SK-N-SH (cell line): ENCODE results near the gene MYRF. TPM values are rescaled to one million over a fixed set of nuclear protein-coding genes. Genes with fewer than 3 reads are reported as not detected.

ENCODE experiments used
- CTCF ChIA-PET: fragments of 300-600, 350-600 bp; formaldehyde crosslinking; extraction: SDS; loops from one replicate; lab custom pipeline; 2021; lab: Yijun Ruan, JAX
- POLR2A ChIA-PET: fragments of 350-600 bp; sonication (Branson Sonifier 250); formaldehyde crosslinking; extraction: SDS; loops from one replicate; lab custom pipeline; 2020; ENCODE audit warnings: antibody characterized with exemption, inconsistent platforms; lab: Yijun Ruan, JAX
- DNase-seq: peaks from one replicate; pipeline ENCODE4 v3.0.0; 2012
- H2AFZ ChIP-seq: fragments of 200-600 bp; sonication (generic); 2 replicates; pipeline ENCODE4 v1.8.1; 2016; ENCODE audit warnings: antibody characterized with exemption, mild to moderate bottlenecking, low read depth
- H3F3A ChIP-seq: fragments of 200-600 bp; sonication (generic); replicated peaks from 2 replicates; pipeline ENCODE3; 2016; ENCODE audit warnings: antibody characterized with exemption, mild to moderate bottlenecking; ENCODE audit not compliant: insufficient read depth
- H3K27ac ChIP-seq, 2 experiments: fragments of 200-500 bp in 1 of 2; fragments of 200-600 bp in 1 of 2; sonication (Bioruptor generic) in 1 of 2; sonication (generic), shearing (Covaris generic) in 1 of 2; 2 replicates each; pipeline versions ENCODE4 v1.5.1 to v1.6.1; 2014 to 2016; ENCODE audit warnings: low read depth in 2 of 2, inconsistent platforms in 1 of 2, low read length in 1 of 2, mild to moderate bottlenecking in 1 of 2, mixed read lengths in 1 of 2
- H3K27me3 ChIP-seq: fragments of 200-600 bp; sonication (generic), shearing (Covaris generic); 2 replicates; pipeline ENCODE4 v1.6.1; 2016; ENCODE audit warnings: mixed run types; ENCODE audit not compliant: insufficient read depth
- H3K36me3 ChIP-seq, 2 experiments: fragments of 200-500 bp in 1 of 2; fragments of 200-600 bp in 1 of 2; sonication (Bioruptor generic) in 1 of 2; sonication (generic) in 1 of 2; replicated peaks in 1 of 2; 2 replicates each; pipeline versions ENCODE3 to v1.5.1; 2014 to 2016; ENCODE audit warnings: low read length in 1 of 2, mild to moderate bottlenecking in 1 of 2; ENCODE audit not compliant: insufficient read depth in 2 of 2, control insufficient read depth in 1 of 2
- H3K4me1 ChIP-seq, 2 experiments: fragments of 200-500 bp in 1 of 2; fragments of 200-600 bp in 1 of 2; sonication (Bioruptor generic) in 1 of 2; sonication (generic), shearing (Covaris generic) in 1 of 2; 2 replicates each; pipeline versions ENCODE4 v1.5.1 to v1.6.1; 2014 to 2016; ENCODE audit warnings: low read depth in 1 of 2, low read length in 1 of 2, mixed run types in 1 of 2; ENCODE audit not compliant: insufficient read depth in 2 of 2, control insufficient read depth in 1 of 2
- H3K4me2 ChIP-seq: fragments of 200-600 bp; sonication (generic), shearing (Covaris generic); 2 replicates; pipeline ENCODE4 v1.6.1; 2017; ENCODE audit warnings: mixed run types
- H3K4me3 ChIP-seq, 2 experiments: fragments of 200-500 bp in 1 of 2; fragments of 200-600 bp in 1 of 2; sonication (Bioruptor generic) in 1 of 2; sonication (generic), shearing (Covaris generic) in 1 of 2; 2 replicates each; pipeline versions ENCODE4 v1.5.1 to v1.8.1; 2014 to 2016; ENCODE audit warnings: low read depth in 2 of 2, inconsistent platforms in 1 of 2, low read length in 1 of 2, mild to moderate bottlenecking in 1 of 2, mixed read lengths in 1 of 2, moderate library complexity in 1 of 2
- H3K79me2 ChIP-seq: fragments of 200-600 bp; sonication (generic); 2 replicates; pipeline ENCODE4 v1.8.1; 2017; ENCODE audit warnings: mild to moderate bottlenecking; ENCODE audit not compliant: insufficient read depth
- H3K9ac ChIP-seq: fragments of 200-600 bp; sonication (generic); 2 replicates; pipeline ENCODE4 v1.6.1; 2017; ENCODE audit warnings: mixed run types
- H3K9me2 ChIP-seq: fragments of 200-600 bp; sonication (generic); 2 replicates; pipeline ENCODE4 v1.6.1; 2017; ENCODE audit warnings: mixed run types
- H3K9me3 ChIP-seq: fragments of 200-600 bp; sonication (generic); 2 replicates; pipeline ENCODE4 v1.6.1; 2017; ENCODE audit warnings: mixed run types, mild to moderate bottlenecking, moderate library complexity
- H4K20me1 ChIP-seq: fragments of 200-600 bp; sonication (generic); 2 replicates; pipeline ENCODE4 v1.6.1; 2017; ENCODE audit warnings: mild to moderate bottlenecking, mixed run types; ENCODE audit not compliant: insufficient read depth
- CHD2 ChIP-seq: fragments of 150-350 bp; IDR thresholded peaks from 2 replicates; pipeline ENCODE4 v1.6.1; 2018; ENCODE audit warnings: low read length; ENCODE audit not compliant: partially characterized antibody
- ELF1 ChIP-seq: IDR thresholded peaks from 2 replicates; pipeline ENCODE4 v1.4.0; 2012
- EZH2phosphoT487 ChIP-seq: fragments of 200-600 bp; sonication (generic); IDR thresholded peaks from 2 replicates; pipeline ENCODE4 v1.6.1; 2017; ENCODE audit warnings: low read depth, mixed run types, mild to moderate bottlenecking, antibody characterized with exemption, moderate library complexity, borderline replicate concordance
- GATA2 ChIP-seq: sonication (generic); formaldehyde crosslinking; IDR thresholded peaks from 2 replicates; pipeline ENCODE4 v1.5.0; 2020; ENCODE audit warnings: mild to moderate bottlenecking, missing genetic modification reagents
- MAX ChIP-seq: IDR thresholded peaks from 2 replicates; pipeline ENCODE4 v1.4.0; 2012; ENCODE audit warnings: low read depth
- MEF2A ChIP-seq: IDR thresholded peaks from 2 replicates; pipeline ENCODE4 v1.4.0; 2012; ENCODE audit warnings: low read depth, borderline replicate concordance
- MXI1 ChIP-seq: IDR thresholded peaks from 2 replicates; pipeline ENCODE4 v1.6.1; 2012; ENCODE audit warnings: mild to moderate bottlenecking, low read depth, low read length, improper control_type of control experiment
- NFIC ChIP-seq: IDR thresholded peaks from 2 replicates; pipeline ENCODE4 v1.4.0; 2012; ENCODE audit warnings: borderline replicate concordance
- NRF1 ChIP-seq: IDR thresholded peaks from 2 replicates; pipeline ENCODE4 v1.6.1; 2012; ENCODE audit warnings: low read depth, mild to moderate bottlenecking, low read length
- RXRA ChIP-seq: IDR thresholded peaks from 2 replicates; pipeline ENCODE4 v1.4.0; 2012; ENCODE audit warnings: low read depth, mild to moderate bottlenecking, borderline replicate concordance
- SIN3A ChIP-seq: IDR thresholded peaks from 2 replicates; pipeline ENCODE4 v1.6.1; 2012; ENCODE audit warnings: low read depth, mild to moderate bottlenecking, low read length, moderate library complexity, borderline replicate concordance
- SMC3 ChIP-seq: IDR thresholded peaks from 2 replicates; pipeline ENCODE4 v1.6.1; 2012; ENCODE audit warnings: low read depth, low read length, improper control_type of control experiment
- USF1 ChIP-seq: IDR thresholded peaks from 2 replicates; pipeline ENCODE4 v1.4.0; 2012; ENCODE audit warnings: low read depth, borderline replicate concordance
- ZBTB33 ChIP-seq: IDR thresholded peaks from 2 replicates; pipeline ENCODE4 v1.4.0; 2012; ENCODE audit warnings: low read depth, borderline replicate concordance
- WGBS: methylation state at CpG from one replicate; pipeline ENCODE4 v1.1.6; 2017; ENCODE audit warnings: low lambda C conversion rate; 5-methylcytosine and 5-hydroxymethylcytosine counted together
- polyA plus RNA-seq, 3 experiments: library from polyadenylated mRNA; depleted of rRNA; stranded (reverse); fragments of >200 nt; gene quantifications; 2 replicates each; pipeline ENCODE4 v1.2.3, GENCODE V29; 2012

Gene MYRF
- polyA plus RNA-seq, 1 of the 3 experiments (the other 2 are of a cell fraction), result 2.8 TPM

GRCh38 chr11:61810671-61811175 lies 58.3 kb downstream of the MYRF start:
- Histone ChIP-seq H4K20me1 (no peaks in the 10 kb centered on the region), H3K9ac (no peak overlapping the region), H3K4me2 (no peak overlapping the region), H3F3A (peaks cover 10% of the 10 kb centered on the region), H3K79me2 (peaks cover 10% of the 10 kb centered on the region; the same call in 1 of the 2 replicates), H3K36me3 (peaks cover 12 to 51% of the 10 kb centered on the region in 2 experiments), H3K27me3 (no peaks in the 10 kb centered on the region), H3K9me2 (no peaks in the 10 kb centered on the region), H2AFZ (no peak overlapping the region), H3K9me3 (no peaks in the 10 kb centered on the region), H3K4me3 (no peak overlapping the region), H3K27ac (no peak overlapping the region), H3K4me1 (peaks cover 0 to 8% of the 10 kb centered on the region in 2 experiments; a peak in 1 of 4 replicates)
- no peak for DNase-seq
- ChIA-PET POLR2A (no interaction called here), CTCF (interaction anchor here (1.0 to 10.5 kb wide), 3 partner anchors 16 to 297 kb away, joined by 5 to 149 read pairs (median 12); partner anchors contain the start of genes FEN1 and TMEM258)
- TF ChIP-seq NFIC, result no peak
- no peak for TF ChIP-seq ZBTB33
- TF ChIP-seq NRF1, result no peak
- TF ChIP-seq MEF2A, result no peak
- 97% methylated on average over 8 of the region's 8 CpGs for WGBS

GRCh38 chr11:61811831-61812230 lies 59.4 kb downstream of the MYRF start:
- H3K9me2 ChIP-seq, result no peaks in the 10 kb centered on the region
- H3K27ac ChIP-seq, result no peak overlapping the region
- H3K4me3 ChIP-seq, result no peak overlapping the region
- ChIA-PET POLR2A (no interaction called here), CTCF (interaction anchor here (0.9 to 10.5 kb wide), 3 partner anchors 17 to 296 kb away, joined by 3 to 149 read pairs (median 12); partner anchors contain the start of genes FEN1 and TMEM258)
- no peak for TF ChIP-seq SIN3A
- TF ChIP-seq SMC3, result no peak
- no peak for TF ChIP-seq GATA2 (CRISPR knock-in tag)
- TF ChIP-seq EZH2phosphoT487, result no peak
- TF ChIP-seq ELF1, result no peak
- no peak for TF ChIP-seq USF1
- no peak for TF ChIP-seq MXI1
- no peak for TF ChIP-seq CHD2
- TF ChIP-seq RXRA, result no peak
- TF ChIP-seq MAX, result no peak
- WGBS, result 100% methylated on average over 5 of the region's 5 CpGs
- no peak overlapping the region for H3K9ac ChIP-seq
- H3K27me3 ChIP-seq, result no peaks in the 10 kb centered on the region
- H3K4me1 ChIP-seq, result peaks cover 0 to 8% of the 10 kb centered on the region in 2 experiments; a peak in 1 of 4 replicates
- peaks cover 18% of the 10 kb centered on the region for H3F3A ChIP-seq
- no peak overlapping the region for H3K4me2 ChIP-seq
- peaks cover 16% of the 10 kb centered on the region; the same call in 1 of the 2 replicates for H3K79me2 ChIP-seq
- peaks cover 12 to 44% of the 10 kb centered on the region in 2 experiments for H3K36me3 ChIP-seq
- no peak overlapping the region for H2AFZ ChIP-seq
- H3K9me3 ChIP-seq, result no peaks in the 10 kb centered on the region
- DNase-seq, result no peak
- no peaks in the 10 kb centered on the region for H4K20me1 ChIP-seq
